ENCODE data around the gene RBFOX1.

DNA sequence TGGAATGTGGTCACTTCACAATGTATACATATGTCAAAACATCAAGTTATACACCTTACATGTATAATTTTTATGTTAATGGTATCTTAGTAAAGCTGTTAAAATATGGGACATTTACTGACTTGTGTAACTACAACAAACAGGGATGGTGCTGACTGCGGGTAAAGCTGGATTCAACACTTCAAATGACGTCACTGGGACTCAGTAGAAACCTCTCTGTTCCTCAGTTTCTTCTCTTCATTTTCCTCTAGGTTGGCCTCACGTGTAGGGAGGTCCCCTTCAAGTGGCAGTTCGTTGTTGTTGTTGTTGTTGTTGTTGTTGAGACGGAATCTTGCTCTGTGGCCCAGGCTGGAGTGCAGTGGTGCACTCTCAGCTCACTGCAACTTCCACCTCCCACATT lies 182.9 kb downstream of the RBFOX1 start:
- TF ChIP-seq, protein P1, sequence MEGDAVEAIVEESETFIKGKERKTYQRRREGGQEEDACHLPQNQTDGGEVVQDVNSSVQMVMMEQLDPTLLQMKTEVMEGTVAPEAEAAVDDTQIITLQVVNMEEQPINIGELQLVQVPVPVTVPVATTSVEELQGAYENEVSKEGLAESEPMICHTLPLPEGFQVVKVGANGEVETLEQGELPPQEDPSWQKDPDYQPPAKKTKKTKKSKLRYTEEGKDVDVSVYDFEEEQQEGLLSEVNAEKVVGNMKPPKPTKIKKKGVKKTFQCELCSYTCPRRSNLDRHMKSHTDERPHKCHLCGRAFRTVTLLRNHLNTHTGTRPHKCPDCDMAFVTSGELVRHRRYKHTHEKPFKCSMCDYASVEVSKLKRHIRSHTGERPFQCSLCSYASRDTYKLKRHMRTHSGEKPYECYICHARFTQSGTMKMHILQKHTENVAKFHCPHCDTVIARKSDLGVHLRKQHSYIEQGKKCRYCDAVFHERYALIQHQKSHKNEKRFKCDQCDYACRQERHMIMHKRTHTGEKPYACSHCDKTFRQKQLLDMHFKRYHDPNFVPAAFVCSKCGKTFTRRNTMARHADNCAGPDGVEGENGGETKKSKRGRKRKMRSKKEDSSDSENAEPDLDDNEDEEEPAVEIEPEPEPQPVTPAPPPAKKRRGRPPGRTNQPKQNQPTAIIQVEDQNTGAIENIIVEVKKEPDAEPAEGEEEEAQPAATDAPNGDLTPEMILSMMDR (conservative IDR thresholded peaks at IDR 0.05; ENCODE audit: low read depth, low read length), result no peak
- TF ChIP-seq EZH2 (IDR thresholded peaks at IDR 0.05; ENCODE audit: low read length, unreplicated experiment), result no peak

Data from PC-3 (cell line).